Kidney epithelial cell (primary cell): Measurements from ENCODE around the gene CAMK2D. TPM values are rescaled to one million over a fixed set of nuclear protein-coding genes. Genes with fewer than 3 reads are reported as not detected.

ENCODE experiments used
- DNase-seq: peaks from one replicate; pipeline ENCODE4 v3.0.0-alpha.2; 2010; ENCODE audit warnings: low read depth
- H3K27me3 ChIP-seq: 2 replicates; pipeline ENCODE4 v1.6.0; 2011; ENCODE audit warnings: low read length; ENCODE audit not compliant: control insufficient read depth, insufficient read depth
- H3K36me3 ChIP-seq: 2 replicates; pipeline ENCODE4 v1.5.1; 2011; ENCODE audit warnings: low read length; ENCODE audit not compliant: control insufficient read depth, insufficient read depth
- H3K4me3 ChIP-seq: 2 replicates; pipeline ENCODE4 v1.5.1; 2011; ENCODE audit warnings: low read depth, mild to moderate bottlenecking, control low read depth, low read length
- CTCF ChIP-seq: IDR thresholded peaks from 2 replicates; pipeline ENCODE4 v1.5.1; 2011; ENCODE audit warnings: mild to moderate bottlenecking, moderate library complexity, low read length, control low read depth, inconsistent platforms; ENCODE audit not compliant: insufficient read depth, poor library complexity, severe bottlenecking
- total RNA-seq: library from RNA; depleted of rRNA; stranded (reverse); fragments of >200 nt; gene quantifications from 2 replicates; pipeline ENCODE4 v1.2.3, GENCODE V29; 2015

Gene CAMK2D
- total RNA-seq, 1 donor from 2014 or later: 36.2 TPM

GRCh38 chr4:113739197-113739596 is 22.3 kb downstream of the CAMK2D start:
- no peak for TF ChIP-seq CTCF
- DNase-seq: no peak
- no peak overlapping the region for H3K4me3 ChIP-seq
- no peaks in the 10 kb centered on the region for H3K27me3 ChIP-seq
- H3K36me3 ChIP-seq: no peaks in the 10 kb centered on the region

GRCh38 chr4:113738251-113738650 is 23.3 kb downstream of the CAMK2D start:
- no peak for DNase-seq
- H3K4me3 ChIP-seq: no peak overlapping the region
- no peaks in the 10 kb centered on the region for H3K36me3 ChIP-seq
- TF ChIP-seq CTCF: no peak
- no peaks in the 10 kb centered on the region for H3K27me3 ChIP-seq

- no peaks in the 10 kb centered on the region for H3K27me3 ChIP-seq
- H3K36me3 ChIP-seq: no peaks in the 10 kb centered on the region
- DNase-seq: no peak
- TF ChIP-seq CTCF: no peak
- no peak overlapping the region for H3K4me3 ChIP-seq
These were observed 27.9 kb downstream of the CAMK2D start for GRCh38 chr4:113733685-113734084.

GRCh38 chr4:113732967-113733527 is 28.5 kb downstream of the CAMK2D start:
- no peak for DNase-seq
- no peak for TF ChIP-seq CTCF
- Histone ChIP-seq H3K4me3 (no peak overlapping the region), H3K36me3 (no peaks in the 10 kb centered on the region), H3K27me3 (no peaks in the 10 kb centered on the region)

- H3K4me3 ChIP-seq: no peak overlapping the region
These were observed 30.9 kb downstream of the CAMK2D start for GRCh38 chr4:113730467-113731216.

More at GRCh38 chr4:113730467-113731216, 30.9 kb downstream of the CAMK2D start:
- Histone ChIP-seq H3K27me3 (no peaks in the 10 kb centered on the region), H3K36me3 (no peaks in the 10 kb centered on the region)
- no peak for TF ChIP-seq CTCF
- no peak for DNase-seq
